HG03469 (cell line): ENCODE data around the gene B4GALNT4.
"Not testable (repeated sequence)": the region's sequence is repeated elsewhere in the genome, so short reads cannot be mapped to it uniquely, and the experiment has no call there.

ENCODE experiments used
- ATAC-seq: cut with Tn5 transposase; IDR thresholded peaks from one replicate; pipeline ENCODE4 v1.9.1; 2021; ENCODE audit warnings: mild to moderate bottlenecking, moderate library complexity, moderate number of reproducible peaks; ENCODE audit not compliant: unreplicated experiment

Gene B4GALNT4

DNA sequence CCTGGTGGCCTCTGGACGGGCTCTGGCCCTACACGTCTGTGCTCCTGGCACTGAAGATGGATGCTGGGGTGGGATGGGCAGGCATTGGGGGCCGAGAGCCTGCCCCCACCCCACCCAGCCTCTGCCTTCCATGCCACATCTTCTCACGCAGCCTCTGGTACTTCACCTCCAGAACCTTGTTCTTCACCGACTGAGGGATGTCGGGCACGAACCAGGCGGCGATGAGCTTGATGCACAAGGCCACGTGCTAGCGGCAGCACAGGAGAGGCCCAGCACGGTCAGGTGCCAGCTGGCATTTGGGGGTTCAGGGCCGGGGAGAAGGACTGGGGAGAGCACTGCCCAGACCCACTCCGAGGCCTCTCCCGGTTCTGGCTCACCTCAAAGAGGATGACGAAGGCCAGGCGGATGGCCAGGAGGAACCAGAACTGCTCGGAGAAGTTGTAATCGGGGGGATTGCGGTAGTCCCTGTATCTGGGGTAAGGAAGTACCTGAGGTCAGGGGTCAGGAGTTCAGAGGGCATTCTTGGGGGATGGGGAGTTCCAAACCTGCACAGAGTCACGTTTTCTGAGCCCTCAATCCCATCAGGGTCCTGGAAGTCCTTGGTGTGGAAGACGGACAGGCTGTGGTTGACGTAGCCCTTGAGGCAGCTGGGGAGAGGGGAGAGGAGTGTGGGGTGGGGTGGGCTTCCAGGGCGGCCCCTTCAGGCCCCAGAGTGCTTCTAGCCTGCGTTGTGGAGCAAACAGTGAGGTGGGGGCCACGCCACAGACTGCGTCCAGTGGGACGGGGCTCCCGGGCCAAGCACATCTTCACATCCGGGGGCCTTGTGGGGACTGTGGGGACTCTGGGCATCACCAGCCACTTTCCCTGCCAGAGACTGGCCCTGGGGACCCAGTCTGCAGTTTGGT lies 49.3 kb downstream of the B4GALNT4 start:
- no peak for ATAC-seq

DNA sequence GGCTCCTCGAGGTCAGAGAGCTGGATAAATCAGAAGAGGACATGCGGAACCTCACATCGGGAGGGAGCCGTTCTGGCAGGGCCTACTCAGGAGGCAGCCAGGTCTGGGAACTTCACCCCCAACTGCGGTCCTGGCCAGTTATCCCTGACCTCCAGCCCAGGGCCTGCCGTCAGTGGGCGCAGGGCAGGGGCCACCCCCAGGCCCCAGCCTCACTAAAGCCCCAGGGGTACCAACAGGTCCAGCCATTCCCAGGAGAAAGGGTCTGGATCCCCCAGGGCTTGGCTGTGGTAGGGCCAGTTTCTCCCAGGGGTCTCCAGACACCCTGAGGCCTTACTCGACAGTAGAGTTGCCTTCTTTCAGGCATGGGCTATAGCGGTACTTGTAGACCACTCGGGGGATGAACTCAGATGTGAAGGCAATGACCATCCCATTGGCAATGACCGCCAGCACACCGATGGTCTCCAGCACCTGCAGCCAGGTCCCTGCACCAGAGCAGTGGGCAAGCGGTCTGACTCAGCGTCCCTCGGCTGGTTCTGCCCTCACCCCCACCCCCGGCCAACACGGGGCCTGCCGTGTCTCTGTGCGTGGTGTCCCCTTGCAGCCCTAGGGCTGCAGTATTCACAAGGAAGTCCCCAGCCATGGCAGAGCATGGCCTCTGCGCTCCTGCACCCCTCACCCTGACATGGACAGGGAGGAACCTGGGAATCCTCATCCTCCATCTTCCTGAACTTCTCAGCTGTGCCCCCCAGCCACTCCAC lies 50.1 kb downstream of the B4GALNT4 start:
- no peak for ATAC-seq

DNA sequence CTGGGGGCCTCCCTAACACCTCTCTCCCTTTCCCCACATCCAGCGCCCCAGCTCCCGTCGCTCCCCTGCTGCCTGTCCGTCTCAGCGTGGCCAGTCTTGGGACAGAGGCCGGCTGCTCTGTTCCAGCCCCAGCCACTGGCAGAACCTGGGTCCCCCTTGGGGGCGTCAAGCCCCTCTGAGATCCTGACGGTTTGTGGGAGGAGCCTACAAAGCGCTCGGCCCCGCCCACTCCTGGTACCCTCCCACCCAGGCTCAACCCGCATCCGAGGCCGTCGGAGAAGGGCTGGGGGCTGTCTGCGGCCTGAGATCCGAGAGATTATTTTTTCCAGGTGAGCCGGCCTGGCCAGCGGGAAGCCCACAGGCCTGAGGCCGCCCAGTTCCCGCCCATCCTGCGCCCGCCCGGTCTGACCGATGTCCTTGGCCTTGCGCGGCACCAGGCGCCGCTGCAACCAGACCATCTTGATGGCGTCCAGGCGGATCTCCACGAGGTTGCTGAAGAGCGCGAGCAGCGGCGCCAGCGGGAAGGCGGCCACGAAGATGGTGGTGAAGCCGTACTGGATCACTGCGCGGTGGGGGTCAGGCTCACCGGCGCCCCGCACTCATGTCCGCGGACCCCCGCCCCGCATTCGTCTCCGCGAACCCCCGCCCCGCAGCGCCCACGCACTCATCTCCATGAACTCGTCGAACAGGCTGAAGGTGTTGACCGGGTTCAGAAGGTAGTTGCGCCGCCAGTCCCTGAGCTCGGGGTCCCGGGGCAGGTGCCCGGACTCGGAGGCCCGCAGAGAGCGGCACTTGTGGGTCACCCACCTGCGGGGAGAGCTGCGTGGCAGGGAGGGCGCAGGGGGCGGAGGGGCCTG lies 51.0 kb downstream of the B4GALNT4 start:
- ATAC-seq = no peak

DNA sequence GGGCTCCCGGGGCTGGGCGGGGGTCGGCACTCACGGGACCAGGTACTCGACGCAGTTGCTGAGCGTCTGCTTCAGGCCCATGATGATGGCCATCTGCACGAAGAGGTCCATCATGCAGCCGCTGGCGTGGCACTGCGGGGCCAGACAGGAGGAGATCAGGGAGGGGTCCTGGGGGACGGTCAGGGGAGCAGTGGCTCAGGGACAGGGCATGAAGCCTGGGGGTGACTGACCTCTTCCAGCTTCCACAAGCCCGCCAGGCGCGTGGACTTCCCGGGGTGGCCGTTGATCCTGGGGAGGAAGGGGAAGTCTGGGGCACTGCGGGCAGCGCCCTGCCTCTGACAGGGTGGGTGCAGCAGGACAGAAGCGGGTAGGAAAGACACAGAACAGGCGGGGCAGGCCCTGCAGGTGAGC lies 51.6 kb downstream of the B4GALNT4 start:
- ATAC-seq = no peak

DNA sequence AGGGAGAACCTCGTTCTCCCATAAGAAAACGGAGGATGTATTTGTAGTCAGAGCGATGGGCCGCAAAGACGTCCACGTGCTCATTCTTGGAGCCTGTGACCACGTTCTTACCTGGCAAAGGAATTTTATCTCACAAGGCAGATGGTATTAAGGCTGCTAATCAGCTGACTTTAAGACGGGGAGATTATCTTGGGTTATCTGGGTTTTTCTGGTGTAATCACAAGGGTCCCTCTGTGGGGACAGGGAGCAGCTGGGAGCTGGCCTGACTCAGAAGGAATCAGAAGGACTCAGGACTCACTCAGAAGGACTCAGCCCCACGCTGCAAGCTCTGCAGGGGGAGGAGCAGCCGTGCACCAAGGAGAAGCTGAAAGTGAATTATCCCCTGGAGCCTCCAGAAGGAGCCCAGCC lies 53.0 kb downstream of the B4GALNT4 start:
- ATAC-seq = no peak

DNA sequence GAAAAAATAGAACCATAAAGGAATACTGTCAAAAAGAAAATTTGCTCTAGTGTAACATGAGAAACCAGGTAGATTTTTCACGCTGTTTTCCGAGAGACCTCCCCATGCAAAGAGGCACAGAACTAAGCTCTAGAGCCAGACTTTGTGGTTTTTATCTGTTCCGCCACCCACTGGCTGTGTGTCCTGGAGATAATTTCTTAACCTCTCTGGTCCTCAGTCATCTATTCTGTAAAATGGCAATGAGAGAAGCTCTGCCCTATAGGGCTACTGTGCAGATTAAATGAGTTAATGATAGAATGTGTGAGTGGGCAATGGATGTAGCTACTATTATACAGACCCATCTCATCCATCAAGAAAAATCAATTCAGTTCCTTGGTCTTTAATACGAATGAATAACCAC lies 54.9 kb downstream of the B4GALNT4 start:
- no peak for ATAC-seq

DNA sequence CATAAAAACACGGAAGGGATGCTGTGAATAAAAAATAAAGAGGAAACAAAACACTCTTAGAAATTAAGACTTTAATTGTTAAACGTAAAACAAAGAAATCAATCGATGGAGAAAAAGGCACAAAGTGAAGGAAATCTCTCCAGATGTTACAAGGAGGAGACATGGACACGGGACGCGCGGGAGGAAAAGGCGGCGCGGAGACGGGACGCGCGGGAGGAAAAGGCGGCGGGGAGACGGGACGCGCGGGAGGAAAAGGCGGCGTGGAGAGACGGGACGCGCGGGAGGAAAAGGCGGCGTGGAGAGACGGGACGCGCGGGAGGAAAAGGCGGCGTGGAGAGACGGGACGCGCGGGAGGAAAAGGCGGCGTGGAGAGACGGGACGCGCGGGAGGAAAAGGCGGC lies 55.5 kb downstream of the B4GALNT4 start:
- not testable (repeated sequence) for ATAC-seq

DNA sequence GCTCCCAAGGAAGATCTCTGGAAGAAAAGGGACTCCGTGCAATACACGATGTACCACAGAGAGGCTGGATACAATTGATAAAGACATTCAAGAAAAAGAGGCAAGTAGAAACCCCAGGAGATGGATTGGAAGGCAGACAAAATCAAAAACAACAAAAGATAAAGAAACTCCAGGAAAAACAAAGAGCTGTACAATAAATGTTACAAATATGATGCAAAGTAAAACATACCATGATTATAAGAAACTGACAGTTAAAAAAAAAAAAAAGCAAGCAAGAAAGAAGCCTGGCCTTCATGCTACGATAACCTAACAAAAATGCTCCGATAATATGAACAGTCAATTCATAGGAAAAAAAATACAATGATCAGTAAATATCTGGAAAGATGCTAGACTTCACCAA lies 56.0 kb downstream of the B4GALNT4 start:
- no peak for ATAC-seq

DNA sequence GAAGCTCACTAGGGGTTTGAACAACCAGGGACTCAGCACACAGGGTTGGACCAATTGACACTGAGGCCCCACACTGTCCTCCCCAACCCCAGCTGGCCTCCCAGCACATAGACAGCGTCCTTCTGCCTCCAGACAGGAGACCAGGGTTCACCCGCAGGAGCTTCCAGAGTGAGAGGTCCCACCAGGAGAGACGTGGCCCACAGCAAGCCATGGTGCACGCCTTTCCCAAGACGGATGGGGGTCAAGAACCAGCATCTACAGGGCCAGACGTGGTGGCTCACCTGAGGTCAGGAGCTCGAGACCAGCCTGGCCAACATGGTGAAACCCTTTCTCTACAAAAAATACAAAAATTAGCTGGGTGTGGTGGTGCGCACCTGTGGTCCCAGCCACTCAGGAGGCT lies 57.6 kb downstream of the B4GALNT4 start:
- no peak for ATAC-seq

DNA sequence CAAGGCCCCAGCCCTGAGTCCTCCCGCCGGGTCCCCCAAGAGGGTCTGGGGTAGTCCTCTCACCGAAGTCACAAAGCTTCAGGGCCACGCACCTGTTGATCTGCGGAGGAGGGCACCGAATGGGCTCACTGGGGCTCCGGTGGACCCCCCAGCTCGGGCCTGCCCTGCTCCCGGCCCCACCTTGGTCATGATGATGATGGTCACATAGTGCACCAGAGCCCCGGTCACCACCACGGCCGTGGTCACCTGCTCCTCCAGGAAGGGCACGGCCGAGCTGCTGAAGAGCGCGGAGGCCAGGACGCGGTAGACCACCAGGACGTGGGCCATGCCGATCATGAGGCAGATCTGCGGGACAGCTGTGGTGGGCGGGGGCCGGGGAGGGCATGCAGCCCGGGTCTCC lies 59.0 kb downstream of the B4GALNT4 start:
- ATAC-seq = no peak

DNA sequence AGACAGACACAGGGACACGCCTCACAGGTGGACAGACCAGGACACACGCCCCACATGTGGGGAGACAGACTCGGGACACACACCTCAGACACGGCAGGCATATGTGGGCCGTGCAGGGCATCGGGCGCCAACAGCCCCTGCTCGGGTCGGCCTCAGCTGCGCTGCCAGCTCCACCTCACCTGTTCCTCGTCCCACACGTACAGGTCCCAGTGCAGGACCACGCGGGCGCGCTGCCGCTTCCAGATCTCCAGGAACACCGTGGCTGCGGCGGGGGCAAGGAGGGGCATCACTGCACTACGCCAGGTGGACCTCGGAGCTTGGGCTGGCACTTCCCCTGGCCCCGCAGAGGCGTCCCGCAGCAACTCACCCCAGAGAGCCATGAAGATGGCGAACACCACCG lies 60.1 kb downstream of the B4GALNT4 start:
- ATAC-seq = no peak

DNA sequence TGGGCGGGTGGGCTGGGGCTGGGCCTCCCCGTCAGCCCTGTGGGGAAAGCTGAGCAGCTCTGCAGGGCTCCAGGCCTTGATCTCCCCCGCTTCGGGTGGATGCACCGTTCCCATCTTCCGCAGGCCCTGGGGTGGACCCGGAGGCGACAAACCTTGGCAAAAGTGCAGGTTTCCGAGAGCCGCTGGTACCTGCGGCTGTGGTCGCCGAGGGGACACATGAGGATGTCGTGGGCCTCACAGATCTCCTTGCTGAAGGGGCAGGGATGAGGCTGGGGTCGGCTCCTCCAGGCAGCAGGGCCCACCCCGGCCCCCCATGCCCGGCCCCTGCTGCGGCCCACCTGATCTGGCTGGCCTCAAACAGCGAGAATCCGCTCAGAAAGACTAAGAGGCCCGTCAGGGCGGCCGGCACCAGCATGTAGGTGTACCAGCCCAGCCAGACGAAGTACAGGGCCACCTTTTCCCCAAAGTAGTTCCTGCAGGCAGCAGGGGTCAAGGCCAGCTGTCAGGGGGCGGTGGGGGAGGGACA lies 60.7 kb downstream of the B4GALNT4 start:
- ATAC-seq = no peak
